HG03354 (cell line): Measurements from ENCODE around the gene ACADM.
"Not testable (repeated sequence)": the region's sequence is repeated elsewhere in the genome, so short reads cannot be mapped to it uniquely, and the experiment has no call there.

Source experiments
- ATAC-seq: cut with Tn5 transposase; IDR thresholded peaks from one replicate; pipeline ENCODE4 v1.9.1; 2021; ENCODE audit warnings: mild to moderate bottlenecking; ENCODE audit not compliant: unreplicated experiment, poor library complexity, severe bottlenecking

Gene ACADM

GRCh38 chr1:75724472-75725022 is at the start of gene ACADM:
TSS of gene ACADM (plus strand) at chr1:75724709. CDS start at chr1:75724788, 79 bp downstream.
- ATAC-seq: peak; percentile 89

DNA sequence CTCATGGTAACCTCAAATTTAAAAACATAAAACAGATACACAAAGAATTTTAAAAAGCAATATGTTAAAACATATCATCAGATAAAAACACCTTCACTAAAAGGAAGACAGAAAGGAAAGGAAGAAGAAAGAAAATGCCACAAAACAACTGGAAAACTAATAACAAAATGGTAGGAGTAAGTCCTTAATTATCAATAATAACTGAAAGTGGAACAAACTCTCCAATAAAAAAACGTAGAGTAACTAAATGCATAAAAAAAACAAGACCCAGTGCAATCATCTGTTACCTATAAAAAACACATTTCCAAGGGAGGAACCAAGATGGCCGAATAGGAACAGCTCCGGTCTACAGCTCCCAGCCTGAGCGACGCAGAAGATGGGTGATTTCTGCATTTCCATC is 47.1 kb upstream of the ACADM start:
- ATAC-seq: no peak

GRCh38 chr1:75677964-75678363 is 46.5 kb upstream of the ACADM start:
- ATAC-seq: not testable (repeated sequence)

- ATAC-seq: no peak
Measured at GRCh38 chr1:75690547-75690946, 34.0 kb upstream of the ACADM start.

- no peak for ATAC-seq
Measured at GRCh38 chr1:75693551-75693950, 31.0 kb upstream of the ACADM start.

- ATAC-seq: no peak
Measured at GRCh38 chr1:75696000-75696399, 28.5 kb upstream of the ACADM start.

GRCh38 chr1:75707191-75707590 is 17.3 kb upstream of the ACADM start:
- ATAC-seq: no peak

- no peak for ATAC-seq
Measured at GRCh38 chr1:75708910-75709309, 15.6 kb upstream of the ACADM start.

- ATAC-seq: no peak
Measured at GRCh38 chr1:75710832-75711231, 13.7 kb upstream of the ACADM start.

- no peak for ATAC-seq
Measured at GRCh38 chr1:75711846-75712245, 12.7 kb upstream of the ACADM start.

- no peak for ATAC-seq
Measured at GRCh38 chr1:75712306-75712705, 12.2 kb upstream of the ACADM start.

GRCh38 chr1:75719810-75720209 is 4.7 kb upstream of the ACADM start:
- no peak for ATAC-seq

DNA sequence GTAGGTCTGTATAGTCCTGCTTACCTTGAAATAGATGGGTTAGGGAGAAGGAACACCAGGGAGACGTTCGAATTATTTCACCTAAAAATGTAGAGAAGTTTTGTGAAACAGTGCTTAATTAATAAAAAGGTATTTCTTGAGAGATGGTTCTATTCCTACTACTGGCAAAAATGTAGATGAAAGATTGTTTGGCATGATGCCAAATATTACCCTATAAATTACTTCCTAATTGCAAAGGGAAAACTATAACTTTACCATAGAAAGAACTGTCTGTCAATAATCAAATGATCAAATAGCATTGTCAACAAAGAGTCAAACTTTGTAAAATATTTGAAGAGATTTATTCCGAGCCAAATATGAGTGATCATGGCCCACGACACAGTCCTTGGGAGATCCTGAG is 4.2 kb upstream of the ACADM start:
- no peak for ATAC-seq

- no peak for ATAC-seq
Measured at GRCh38 chr1:75720820-75721219, 3.7 kb upstream of the ACADM start.

- ATAC-seq: not testable (repeated sequence)
Measured at GRCh38 chr1:75722246-75722645, 2.3 kb upstream of the ACADM start.

- no peak for ATAC-seq
Measured at GRCh38 chr1:75722966-75723365, 1.5 kb upstream of the ACADM start.

- ATAC-seq: peak; percentile 78
Measured at GRCh38 chr1:75723989-75724471, 479 bp upstream of the ACADM start.

- ATAC-seq: no peak
Measured at GRCh38 chr1:75725266-75725665, 757 bp downstream of the ACADM start.

DNA sequence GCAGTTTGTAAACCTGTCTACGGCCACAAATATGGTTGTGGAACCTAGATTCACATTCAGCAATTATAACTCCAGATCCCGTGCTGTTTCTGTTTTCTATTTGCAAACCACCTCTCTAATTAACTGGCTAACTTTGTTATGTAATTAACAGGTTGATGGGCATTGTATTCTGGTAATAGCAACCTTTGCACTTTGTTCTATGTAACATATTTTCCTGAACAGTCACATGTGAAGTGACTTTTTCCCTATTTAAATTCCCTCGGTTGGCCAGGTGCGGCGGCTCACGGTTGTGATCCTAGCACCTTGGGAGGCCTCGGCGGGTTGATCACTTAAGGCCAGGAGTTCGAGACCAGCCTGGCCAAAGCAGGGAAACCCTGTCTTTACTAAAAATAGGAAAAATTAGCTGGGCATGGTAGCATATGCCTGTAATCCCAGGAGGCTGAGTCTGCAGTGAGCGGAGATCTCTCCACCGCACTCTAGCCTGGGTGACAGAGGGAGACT is 1.4 kb downstream of the ACADM start:
- no peak for ATAC-seq

DNA sequence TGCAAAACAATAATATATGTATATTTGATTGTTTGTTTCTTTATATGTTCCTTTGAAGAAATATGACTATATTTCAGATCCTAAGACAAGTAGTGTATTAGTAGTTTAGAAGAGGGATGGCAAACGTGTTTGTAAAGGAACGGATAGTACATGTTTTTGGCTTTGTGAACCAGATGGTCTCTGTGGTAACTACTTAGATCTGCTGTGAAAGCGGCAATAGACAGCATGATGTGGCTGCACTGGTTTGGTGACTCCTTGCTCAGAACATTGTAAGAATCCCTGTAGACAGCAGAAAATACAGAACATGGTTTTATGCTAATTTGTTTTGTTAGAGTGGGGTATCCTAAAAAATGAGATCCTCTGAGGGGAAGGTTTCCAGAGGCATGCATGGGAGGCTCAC is 3.1 kb downstream of the ACADM start:
- peak; percentile 25 for ATAC-seq

DNA sequence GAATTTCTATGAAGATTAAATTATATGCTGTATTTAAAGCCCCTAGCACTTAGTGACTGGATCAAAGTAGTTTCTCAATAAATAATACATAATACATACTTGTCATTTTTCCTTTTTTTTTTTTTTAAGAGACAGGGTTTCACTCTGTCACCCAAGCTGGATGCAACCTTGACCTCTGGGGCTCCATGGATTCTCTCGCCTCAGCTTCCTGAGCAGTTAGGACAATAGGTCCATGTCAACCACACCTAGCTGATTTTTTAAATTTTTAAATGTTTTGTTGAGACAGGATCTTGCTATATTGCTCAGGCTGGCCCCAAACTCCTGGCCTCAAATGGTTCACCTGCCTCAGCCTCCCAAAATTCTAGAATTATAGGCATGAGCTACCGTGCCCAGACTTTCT is 5.9 kb downstream of the ACADM start:
- ATAC-seq: no peak

GRCh38 chr1:75731881-75732280 is 7.4 kb downstream of the ACADM start:
- ATAC-seq: no peak
